ENCODE results near the gene WWOX.

DNA sequence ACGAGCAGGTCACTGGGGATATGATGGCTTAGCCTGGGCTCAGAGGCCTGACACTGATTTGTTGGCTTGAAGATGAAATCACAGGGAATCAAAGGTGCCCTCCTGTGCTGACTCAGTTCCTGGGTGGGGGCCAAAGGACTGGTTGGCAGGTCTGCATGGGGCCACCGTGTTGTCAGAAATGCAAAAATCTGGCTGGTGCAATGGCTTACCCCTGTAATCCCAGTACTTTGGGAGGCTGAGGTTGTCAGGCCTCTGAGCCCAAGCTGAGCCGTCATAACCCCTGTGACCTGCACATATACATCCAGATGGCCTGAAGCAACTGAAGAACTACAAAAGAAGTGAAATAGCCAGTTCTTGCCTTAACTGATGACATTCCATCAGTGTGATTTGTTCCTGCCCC is 314.2 kb downstream of the WWOX start:
- TF ChIP-seq, protein P1, sequence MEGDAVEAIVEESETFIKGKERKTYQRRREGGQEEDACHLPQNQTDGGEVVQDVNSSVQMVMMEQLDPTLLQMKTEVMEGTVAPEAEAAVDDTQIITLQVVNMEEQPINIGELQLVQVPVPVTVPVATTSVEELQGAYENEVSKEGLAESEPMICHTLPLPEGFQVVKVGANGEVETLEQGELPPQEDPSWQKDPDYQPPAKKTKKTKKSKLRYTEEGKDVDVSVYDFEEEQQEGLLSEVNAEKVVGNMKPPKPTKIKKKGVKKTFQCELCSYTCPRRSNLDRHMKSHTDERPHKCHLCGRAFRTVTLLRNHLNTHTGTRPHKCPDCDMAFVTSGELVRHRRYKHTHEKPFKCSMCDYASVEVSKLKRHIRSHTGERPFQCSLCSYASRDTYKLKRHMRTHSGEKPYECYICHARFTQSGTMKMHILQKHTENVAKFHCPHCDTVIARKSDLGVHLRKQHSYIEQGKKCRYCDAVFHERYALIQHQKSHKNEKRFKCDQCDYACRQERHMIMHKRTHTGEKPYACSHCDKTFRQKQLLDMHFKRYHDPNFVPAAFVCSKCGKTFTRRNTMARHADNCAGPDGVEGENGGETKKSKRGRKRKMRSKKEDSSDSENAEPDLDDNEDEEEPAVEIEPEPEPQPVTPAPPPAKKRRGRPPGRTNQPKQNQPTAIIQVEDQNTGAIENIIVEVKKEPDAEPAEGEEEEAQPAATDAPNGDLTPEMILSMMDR (optimal IDR thresholded peaks at IDR 0.05 in 1 of 3, IDR thresholded peaks at IDR 0.05 in 1 of 3, conservative IDR thresholded peaks at IDR 0.05 in 1 of 3; ENCODE audit: extremely low read depth in 1 of 3, insufficient read depth in 2 of 3, low read length in 3 of 3) = no peak
- no peak for TF ChIP-seq EZH2 (IDR thresholded peaks at IDR 0.05; ENCODE audit: low read length)

Measured in keratinocyte (primary cell).